UCSD-AML1 (cell line): Measurements from ENCODE around the gene ZNF101.

ENCODE experiments used
- DNase-seq: peaks from one replicate; lab custom pipeline; 2025; ENCODE audit not compliant: unreplicated experiment; lab: John Stamatoyannopoulos, UW

ZNF101 gene

DNA sequence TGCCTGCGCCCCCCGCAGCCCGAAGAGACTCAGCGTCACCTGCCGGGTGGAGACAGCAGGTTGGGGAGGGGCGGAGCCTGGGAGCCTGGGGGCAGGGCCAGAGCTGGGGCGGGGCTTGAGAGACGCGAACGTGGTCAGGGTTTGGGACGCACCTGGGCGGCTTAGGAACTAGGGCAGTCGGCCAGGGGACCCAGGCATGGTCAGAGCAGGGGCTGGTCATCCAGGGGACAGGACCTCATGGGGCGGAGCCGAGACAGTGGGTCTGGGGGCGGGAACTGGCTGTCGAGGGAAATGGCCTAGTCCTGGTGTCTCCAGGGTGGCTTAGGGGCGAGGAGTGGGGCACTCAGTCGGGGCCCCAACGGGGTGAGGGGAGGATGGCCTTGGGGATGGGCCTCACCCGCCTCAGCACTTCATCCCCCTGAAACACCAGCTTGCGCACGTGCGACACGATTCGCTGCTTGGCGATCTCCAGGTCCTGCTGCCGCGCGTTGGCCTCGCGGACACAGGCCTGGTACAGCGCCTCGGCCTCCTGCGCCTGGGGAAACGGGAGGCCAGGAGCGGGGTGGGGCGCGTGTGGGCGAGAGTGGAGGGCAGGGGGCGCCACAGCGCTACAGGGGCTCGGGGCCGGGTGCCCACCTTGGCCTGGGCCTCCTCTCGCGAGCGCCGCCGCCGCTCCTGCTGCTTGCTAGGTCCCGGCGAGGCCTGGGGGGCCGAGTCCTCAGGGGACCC, 31.0 kb upstream of the ZNF101 start:
- DNase-seq: no peak

GRCh38 chr19:19642506-19643157, 26.0 kb upstream of the ZNF101 start:
- DNase-seq: peak; percentile 40

DNA sequence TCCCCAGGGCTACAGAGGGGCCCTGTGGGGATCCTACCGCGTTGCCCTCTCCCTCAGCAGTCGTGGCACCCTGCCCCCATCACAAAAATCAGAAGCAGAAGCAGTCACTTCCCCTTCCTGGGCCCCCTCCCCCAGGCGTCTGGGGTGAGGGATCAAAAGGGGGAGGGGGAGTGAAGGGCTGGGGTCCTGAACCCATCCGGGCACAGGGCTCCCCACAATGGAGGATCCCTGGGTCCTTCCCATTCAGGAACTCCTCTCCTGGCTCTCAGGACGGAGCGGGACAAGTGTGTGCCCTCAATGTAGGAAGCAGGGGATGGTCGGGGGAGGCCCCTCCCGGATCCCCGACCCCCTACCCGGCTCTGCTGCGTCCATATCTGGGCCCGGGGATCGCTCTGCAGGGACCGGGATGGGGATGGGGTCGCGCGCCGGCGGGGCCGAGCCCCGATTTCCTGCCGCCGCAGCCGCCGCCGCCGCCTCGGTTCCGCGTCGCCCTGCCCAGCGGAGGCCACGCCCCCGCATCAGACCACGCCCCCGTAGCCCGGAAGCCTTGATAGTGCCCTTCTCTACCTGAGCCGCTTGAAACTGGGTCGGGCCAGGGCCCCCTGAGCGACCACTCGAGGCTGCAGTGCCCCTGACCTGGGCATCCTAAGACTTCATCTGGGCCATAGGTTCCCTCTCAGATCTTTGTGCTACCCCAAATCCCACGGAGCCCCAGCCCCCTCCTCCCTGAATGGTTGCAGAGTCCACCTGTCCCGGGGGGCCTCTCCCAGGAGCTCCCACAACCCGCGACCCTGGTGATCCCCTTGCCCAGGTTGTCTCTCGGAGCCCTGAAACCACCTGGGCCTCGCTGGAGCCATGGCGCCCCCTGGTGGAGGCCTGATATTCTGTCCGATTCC, 25.2 kb upstream of the ZNF101 start, which contains the start of gene GMIP:
GMIP (minus strand) TSS at position 500 of the 896 bp plus-strand sequence; CDS start at position 372, 128 bp downstream.
- DNase-seq: peak; percentile 80

DNA sequence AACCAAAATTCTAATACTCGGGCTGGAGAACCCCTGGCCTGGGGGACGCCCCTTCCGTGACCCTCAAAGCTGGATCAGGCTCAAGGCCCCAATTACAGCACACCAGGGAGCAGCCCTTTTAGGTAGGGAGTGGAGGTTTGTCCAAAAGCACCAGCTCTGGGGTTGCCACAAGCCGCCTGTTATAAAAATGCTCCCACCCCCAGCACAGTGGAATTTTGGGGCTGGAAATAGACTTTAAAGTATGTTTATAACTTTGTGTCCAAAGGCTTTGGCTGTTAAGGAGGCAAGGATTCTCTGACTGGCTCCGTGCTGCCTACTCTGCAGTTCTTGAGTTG, 24.6 kb upstream of the ZNF101 start:
- no peak for DNase-seq

DNA sequence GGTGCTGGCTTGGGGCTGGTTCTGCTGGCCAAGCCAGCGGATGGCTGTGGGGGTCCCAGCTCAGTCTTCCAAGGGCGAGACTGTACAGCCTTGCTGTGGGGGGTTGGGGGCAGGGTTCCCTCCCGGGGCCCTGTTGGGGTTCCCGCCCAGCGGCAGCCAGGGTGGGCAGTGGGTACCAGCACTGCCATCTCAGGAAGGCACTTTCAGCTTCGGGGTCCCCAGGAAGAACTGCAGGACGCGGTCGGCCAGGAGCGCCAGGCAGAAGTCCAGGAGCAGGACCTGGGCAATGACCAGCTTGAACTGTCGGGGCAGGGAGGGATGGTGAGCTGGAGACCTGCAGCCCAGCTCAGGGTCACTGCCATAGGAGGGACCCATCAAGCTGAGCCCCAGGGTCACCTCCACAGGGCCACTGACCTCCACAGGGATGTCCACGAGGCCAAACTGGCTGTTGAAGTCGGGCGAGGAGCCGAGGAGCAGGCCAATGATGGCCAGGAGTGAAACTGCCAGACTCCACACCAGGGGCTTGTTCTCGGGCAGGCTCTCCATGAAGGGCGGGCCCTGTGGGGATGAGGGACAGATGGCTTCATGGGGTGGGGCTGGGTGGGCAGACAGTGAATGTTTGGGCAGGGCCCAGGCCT, 23.3 kb upstream of the ZNF101 start:
- DNase-seq: no peak

DNA sequence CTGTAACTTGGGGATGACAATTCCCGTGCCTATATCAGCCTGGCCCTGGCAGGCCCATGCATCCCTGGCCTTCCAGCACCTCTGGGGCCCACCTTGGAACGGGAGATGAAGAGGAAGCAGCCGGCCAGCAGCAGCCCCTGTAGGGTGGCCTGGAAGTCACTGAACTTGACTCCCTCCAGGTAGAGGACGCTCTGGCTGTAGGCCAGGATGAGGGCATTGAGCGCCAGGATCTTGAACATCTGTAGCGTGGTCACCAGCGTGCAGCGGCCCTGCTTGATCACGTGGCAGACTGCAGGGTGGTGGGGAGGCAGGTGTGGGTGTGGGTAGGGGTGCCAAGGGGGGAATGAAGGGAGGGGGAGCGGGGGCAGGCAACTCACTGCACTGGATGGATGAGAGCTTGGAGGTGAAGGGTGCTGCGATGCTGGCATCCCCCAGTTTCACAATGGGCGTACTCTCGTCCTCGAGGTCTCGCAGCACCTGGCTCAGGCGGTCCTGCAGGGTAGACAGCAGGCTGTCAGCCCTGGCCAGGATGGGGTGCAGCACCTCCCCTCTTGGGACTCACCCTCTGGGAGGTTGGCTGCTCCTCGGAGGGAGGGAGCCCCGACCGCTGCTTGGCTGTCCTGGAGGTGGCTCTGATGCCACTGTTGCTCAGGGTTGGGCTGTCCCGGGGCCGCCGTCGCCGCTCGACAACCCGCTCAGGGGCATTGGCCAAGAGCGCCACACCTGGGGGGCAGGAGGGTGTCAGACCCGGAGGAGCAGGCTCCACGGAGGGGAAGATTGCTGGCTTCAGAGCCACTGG, 21.4 kb upstream of the ZNF101 start:
- DNase-seq: no peak

GRCh38 chr19:19649155-19649554, 19.5 kb upstream of the ZNF101 start:
- DNase-seq: no peak

GRCh38 chr19:19649580-19649995, 19.1 kb upstream of the ZNF101 start:
- DNase-seq: no peak

DNA sequence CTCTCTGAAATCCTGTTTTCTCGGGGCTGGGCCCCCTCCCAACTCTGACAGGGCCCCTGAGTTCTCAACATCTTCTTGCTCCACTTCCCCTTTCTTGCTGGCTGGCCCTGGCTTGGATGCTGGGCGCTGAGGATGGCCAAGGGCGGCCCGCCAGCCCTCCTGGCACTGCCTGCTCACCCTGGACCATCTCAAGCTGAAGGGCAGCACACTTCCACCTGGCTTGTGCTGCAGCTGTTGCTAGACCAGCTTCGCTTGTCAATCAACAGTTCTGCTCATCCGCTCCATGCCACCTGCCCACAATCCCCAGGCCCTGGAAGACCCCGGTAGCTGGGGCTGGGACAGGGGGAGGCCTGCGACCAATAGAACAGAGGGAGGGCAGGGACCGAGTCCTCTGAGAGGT, 18.3 kb upstream of the ZNF101 start:
- DNase-seq: no peak

GRCh38 chr19:19651076-19651475, 17.6 kb upstream of the ZNF101 start:
- no peak for DNase-seq

GRCh38 chr19:19652482-19653295, 15.9 kb upstream of the ZNF101 start:
- DNase-seq: no peak

- no peak for DNase-seq
Observed at GRCh38 chr19:19653597-19654147, 15.0 kb upstream of the ZNF101 start.

- DNase-seq: no peak
Observed at GRCh38 chr19:19654441-19654840, 14.2 kb upstream of the ZNF101 start.

DNA sequence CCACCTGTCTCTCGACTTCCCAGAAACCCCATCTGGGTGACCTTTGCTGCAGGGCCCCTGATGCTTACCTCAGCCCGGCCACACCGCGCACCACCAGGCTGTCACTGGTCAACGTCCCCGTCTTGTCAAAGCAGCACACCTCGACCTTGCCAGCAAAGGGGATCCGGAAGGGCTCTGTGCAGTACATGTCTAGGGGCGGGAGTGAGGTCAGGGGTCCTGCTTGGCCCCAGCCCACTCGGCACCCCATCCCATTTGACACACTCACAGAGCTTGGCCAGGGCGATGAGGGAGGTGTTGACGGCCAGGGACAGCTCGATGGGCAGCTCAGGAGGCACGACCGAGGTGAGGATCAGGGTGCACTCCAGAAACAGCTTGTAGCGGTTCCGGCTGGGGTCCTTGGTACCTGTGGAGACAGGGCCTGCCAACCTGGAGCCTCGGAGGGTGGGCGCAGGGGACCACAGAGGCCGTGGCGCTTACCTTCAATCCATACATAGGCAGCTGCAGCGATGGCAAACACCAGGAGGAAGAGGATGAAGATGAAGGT, 13.5 kb upstream of the ZNF101 start:
- no peak for DNase-seq

GRCh38 chr19:19655641-19656343, 12.8 kb upstream of the ZNF101 start:
- DNase-seq: no peak

- DNase-seq: no peak
Observed at GRCh38 chr19:19656451-19657396, 11.9 kb upstream of the ZNF101 start.

- DNase-seq: no peak
Observed at GRCh38 chr19:19657397-19657783, 11.2 kb upstream of the ZNF101 start.
